ENCODE results near the gene EXOC4. TPM values are rescaled to one million over a fixed set of nuclear protein-coding genes. Genes with fewer than 3 reads are reported as not detected.

Gene EXOC4
- total and polyA plus RNA-seq, 2 of the 8 experiments (the other 6 are each of a cell fraction or from before 2014, with no cell fraction given) = 27.0 to 67.3 TPM

GRCh38 chr7:133389727-133390126 lies 136.8 kb downstream of the EXOC4 start (continued):
- TF ChIP-seq EGR1 (IDR thresholded peaks at IDR 0.05; ENCODE audit: borderline replicate concordance, low read depth, low read length) (no peak), SP4 (IDR thresholded peaks at IDR 0.05; ENCODE audit: low read length) (no peak)
